Measurements from ENCODE around the gene STK31.
"Not testable (repeated sequence)": the region's sequence is repeated elsewhere in the genome, so short reads cannot be mapped to it uniquely, and the experiment has no call there.

The STK31 gene, protein sequence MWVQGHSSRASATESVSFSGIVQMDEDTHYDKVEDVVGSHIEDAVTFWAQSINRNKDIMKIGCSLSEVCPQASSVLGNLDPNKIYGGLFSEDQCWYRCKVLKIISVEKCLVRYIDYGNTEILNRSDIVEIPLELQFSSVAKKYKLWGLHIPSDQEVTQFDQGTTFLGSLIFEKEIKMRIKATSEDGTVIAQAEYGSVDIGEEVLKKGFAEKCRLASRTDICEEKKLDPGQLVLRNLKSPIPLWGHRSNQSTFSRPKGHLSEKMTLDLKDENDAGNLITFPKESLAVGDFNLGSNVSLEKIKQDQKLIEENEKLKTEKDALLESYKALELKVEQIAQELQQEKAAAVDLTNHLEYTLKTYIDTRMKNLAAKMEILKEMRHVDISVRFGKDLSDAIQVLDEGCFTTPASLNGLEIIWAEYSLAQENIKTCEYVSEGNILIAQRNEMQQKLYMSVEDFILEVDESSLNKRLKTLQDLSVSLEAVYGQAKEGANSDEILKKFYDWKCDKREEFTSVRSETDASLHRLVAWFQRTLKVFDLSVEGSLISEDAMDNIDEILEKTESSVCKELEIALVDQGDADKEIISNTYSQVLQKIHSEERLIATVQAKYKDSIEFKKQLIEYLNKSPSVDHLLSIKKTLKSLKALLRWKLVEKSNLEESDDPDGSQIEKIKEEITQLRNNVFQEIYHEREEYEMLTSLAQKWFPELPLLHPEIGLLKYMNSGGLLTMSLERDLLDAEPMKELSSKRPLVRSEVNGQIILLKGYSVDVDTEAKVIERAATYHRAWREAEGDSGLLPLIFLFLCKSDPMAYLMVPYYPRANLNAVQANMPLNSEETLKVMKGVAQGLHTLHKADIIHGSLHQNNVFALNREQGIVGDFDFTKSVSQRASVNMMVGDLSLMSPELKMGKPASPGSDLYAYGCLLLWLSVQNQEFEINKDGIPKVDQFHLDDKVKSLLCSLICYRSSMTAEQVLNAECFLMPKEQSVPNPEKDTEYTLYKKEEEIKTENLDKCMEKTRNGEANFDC

GRCh38 chr7:23710000-23710399 is at the start of gene STK31:
TSS of gene STK31 (plus strand) at chr7:23710219. CDS start at chr7:23710286, 67 bp downstream.
- no peak for DNase-seq

- DNase-seq = no peak
Measured at GRCh38 chr7:23661385-23661784, 48.6 kb upstream of the STK31 start.

DNA sequence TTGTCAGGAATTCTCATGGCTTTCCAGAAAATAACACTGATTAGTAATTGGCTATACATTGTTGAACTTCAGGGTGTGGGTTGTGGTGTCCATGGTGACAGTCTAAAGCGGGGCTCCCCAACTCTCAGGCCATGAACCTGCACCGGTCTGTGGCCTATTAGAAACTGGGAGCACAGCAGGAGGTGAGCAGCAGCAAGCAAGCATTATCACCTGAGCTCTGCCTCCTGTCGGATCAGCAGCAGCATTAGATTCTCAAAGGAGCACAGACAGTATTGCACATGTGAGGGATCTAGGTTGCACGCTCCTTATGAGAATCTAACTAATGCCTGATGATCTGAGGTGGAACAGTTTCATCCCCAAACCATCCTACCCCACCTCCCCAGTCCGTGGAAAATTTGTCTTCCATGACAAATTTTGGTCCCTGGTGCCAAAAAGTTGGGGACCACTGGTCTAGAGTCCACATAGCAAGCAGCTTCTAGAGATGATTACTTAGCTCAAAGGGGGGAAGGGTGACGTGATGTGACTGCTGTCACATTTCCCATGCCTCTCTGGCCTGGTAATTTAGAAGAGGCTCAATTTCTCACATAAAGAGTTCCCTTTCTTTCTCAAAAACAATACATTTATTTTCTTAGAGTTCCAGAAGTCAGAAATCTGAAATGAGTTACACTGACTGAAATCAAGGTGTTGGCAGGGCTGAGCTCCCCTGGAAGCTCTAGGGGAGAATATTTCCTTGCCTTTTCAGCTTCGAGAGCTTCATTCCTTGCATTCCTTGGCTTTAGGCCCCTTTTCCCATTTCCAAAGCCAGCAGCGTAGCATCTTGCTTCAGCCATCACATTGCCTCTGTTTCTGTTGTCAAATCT is 47.7 kb upstream of the STK31 start:
- DNase-seq = no peak

DNA sequence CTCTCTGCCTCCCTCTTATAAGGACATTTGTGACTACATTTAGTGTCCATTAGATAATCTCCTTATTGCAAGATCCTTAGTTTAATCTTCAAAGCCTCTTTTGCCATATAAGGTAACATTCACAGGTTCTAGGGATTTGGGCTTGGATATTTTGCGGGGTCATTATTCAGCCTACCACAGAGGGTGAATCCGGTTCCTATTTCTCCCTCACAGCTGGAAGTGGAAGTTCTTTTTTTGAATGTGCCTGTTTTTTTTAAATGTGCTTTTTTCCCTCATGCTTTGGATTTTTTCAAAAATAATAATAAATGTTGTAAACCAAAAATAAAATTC is 47.1 kb upstream of the STK31 start:
- no peak for DNase-seq

DNA sequence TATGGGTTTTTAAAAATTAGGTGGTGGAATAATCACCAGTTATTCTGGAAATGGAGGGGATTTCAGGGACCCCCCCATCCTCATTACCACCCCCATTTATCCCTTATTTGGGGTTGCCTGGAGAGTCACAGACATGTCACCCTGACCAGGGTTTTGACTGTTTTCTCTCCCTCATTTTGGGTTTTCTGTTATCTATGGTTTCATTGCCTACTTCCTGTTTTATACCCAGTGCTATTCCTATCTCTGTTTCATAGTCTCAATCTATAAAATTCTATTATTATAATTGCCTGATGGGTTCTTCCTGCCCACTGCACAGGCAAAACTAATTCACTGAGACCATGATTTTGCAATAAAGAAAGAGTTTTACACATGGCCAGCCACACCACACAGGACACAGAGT is 45.9 kb upstream of the STK31 start:
- DNase-seq = no peak

DNA sequence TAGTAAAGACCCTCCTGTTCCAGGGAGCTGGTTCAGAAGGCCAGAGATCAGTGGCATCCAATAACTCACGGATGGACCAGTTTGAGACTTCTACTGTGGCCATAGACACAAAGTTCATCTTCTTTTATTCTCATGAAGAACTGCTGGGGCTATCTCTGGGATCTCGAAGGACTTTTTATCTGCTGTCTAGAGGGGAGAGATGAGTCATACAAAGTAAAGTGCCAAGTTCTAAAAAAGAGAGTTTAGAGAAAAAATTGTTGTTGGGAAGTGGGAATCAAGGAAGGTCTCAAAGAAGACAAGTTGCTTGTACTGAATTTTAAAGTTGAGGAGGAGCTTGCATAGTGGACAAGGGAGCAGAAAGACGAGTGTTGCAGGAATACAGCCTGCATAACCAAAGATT is 38.0 kb upstream of the STK31 start:
- no peak for DNase-seq

- DNase-seq = peak; percentile 72 to 95
Measured at GRCh38 chr7:23679898-23680413, 30.1 kb upstream of the STK31 start, which contains the start of gene FAM221A. TSS of gene FAM221A (plus strand) at chr7:23680199. CDS start at chr7:23680219, 20 bp downstream.

DNA sequence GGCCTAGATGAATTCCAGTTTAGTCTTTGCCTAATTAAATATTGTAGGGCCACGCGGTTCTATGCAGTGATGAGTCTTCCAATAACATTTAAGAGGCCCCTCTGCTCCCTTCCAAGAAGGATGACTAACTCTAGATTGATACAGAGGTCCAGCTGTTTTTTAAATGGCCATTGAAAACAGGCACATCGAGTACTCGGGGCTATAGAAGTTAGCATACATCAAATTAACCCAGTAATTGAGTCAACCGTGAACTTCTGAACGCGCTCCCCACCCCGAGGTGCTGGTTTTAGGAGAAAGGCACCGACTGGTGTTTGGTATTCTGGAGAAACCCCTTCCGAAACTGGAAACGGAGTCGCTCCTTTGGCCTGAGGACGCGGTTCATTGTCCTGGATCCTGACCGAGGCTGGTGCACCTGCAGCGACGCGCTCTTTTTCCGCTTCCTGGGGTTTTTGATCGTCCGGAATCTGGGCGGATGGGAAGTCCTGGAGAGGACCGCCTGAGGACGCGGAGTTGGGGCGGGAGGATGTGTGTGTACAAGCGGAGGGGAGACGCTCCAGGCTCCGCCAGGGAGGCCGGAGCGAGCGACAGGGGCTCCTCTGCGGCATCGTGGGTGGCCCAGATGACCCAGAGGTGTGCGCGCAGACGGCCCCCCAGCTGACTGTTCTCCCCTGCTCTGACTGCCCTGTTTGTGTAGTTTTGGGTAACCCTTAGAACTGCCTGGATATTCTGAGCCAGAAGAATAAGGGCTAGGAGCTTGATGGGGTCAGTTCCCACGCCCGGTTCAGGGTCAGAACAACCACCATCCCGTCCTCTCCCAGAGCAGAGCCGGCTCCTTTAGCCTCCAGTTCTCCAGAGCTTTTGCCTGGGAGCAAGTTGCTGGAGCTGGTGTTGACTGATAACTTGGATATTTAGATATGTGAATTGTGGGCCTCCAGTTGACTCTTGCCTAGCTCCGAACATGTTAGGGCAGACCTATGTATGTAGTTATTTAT is 29.3 kb upstream of the STK31 start:
- peak; percentile 80 to 91 for DNase-seq

DNA sequence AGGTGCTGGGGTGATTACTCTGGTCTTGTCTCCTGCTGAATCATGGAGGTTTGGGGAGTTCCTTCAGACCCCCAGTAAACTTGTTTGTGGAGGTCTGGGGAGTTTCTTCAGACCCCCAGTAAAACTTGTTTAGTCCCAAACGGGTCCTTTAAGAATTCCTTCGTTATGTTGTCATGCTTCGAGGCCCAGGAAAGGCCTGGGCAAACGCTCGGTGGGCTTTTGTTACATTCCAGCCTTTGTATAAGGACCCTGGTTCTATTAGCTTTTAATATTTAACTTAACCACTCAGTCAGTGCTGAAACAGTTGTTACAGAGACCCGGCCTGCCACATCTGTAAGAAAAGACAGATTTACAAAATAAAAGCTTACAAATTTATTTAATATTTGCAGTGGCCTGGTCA is 26.0 kb upstream of the STK31 start:
- DNase-seq = not testable (repeated sequence)

DNA sequence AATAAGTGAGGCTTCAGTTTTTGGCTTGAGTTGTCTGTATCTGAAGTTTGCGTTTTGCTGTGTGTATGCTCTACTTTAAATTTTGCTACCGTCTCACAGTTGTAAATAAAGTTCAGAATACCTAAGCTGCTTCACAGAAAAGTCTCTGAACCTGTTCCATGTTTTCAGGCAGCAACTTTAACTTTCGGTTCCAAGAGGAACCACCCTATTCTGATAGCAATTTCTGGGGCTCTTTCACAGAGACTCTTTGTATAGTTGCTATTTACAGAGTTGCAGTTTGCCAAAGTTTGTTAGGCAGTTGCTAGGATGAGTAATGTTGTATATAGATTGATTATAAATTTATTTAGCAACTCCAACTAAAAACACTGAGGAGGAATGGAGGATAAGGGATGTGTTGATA is 24.3 kb upstream of the STK31 start:
- no peak for DNase-seq

DNA sequence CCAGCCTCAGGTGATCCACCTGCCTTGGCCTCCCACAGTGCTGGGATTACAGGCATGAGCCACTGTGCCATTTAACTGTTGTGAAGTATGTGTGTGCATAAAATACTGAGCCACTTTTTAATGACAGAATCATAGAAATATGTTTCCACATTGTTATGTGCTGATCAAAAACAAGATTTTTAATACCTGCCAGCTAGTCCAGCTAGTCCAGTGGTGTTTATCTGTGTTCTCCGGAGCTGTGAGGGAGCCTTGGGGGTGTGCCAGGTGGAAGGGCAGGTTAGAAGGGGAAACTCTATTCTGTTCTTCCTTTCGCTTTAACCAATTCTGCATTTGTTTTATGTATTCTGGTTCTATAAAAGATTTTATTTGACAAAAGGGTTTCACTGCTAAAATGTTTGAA is 23.0 kb upstream of the STK31 start:
- no peak for DNase-seq

DNA sequence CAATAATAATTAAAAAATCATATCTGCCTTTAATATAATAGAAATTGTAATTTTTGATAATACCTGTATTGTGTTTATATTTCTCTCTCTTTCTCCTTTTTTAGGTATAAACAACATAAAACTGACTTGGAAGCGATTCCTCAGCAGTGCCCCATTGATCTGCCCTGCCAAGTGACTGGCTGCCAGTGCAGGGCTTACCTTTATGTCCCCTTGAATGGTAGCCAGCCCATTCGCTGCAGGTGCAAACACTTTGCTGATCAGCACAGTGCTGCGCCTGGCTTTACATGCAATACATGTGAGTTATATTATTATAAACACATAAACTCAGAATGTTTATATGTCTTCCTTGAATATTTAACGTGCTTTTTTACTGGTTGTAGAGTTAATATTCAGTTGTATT is 20.9 kb upstream of the STK31 start:
- DNase-seq = no peak

- DNase-seq = no peak
Measured at GRCh38 chr7:23691320-23691719, 18.7 kb upstream of the STK31 start.

DNA sequence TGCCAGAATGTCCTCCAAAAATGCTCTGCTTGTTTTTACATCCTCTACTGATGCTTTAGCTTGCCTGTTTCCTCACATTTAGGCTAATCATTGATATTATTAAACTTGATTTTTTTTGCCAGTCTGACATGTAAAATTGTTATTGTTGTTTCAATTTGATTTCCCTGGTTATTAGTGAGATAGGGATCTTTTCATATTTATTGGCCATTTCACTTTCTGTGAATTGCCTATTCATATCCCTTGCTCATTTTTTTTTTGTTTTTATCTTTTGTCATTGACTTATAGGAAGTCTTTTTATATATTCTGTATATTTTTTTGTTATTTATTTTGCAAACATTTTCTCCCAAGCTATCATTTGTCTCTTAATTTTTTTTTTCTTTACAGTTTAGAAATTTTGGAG is 16.8 kb upstream of the STK31 start:
- no peak for DNase-seq

- DNase-seq = peak in 1 of 2 experiments; percentile 80
Measured at GRCh38 chr7:23696916-23697441, 13.0 kb upstream of the STK31 start.

GRCh38 chr7:23698822-23699221 is 11.2 kb upstream of the STK31 start:
- no peak for DNase-seq

- DNase-seq = peak in 1 of 2 experiments; percentile 10
Measured at GRCh38 chr7:23700046-23700445, 10.0 kb upstream of the STK31 start.

DNA sequence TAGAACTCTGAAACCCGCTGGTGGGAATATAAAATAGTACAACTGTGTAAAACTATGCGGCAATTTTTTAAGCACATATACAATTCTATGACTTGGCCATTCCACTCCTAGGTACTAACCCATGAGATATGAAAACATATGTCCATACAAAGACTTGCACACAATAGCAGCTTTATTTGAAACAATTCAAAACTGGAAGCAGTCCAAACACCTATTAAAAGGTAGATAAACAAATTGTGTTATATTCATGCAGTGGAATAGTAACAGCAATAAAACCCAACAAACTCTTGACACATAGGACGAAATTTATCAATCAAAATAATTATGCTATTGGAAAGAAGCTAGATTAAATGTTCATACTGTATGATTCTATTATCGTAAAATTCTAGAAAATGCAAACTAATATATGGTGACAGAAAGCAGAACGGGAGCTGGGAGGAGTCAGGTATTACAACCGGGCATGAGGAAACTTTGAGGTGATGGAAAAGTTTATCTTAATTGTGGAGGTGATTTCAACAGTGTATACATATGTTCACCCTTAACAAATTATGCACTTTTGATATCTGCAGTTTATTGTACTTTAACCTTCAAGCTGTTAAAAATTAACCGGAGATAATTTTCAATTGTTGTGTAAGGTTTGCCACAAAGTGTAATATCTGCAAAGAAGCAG is 803 bp upstream of the STK31 start:
- no peak for DNase-seq

DNA sequence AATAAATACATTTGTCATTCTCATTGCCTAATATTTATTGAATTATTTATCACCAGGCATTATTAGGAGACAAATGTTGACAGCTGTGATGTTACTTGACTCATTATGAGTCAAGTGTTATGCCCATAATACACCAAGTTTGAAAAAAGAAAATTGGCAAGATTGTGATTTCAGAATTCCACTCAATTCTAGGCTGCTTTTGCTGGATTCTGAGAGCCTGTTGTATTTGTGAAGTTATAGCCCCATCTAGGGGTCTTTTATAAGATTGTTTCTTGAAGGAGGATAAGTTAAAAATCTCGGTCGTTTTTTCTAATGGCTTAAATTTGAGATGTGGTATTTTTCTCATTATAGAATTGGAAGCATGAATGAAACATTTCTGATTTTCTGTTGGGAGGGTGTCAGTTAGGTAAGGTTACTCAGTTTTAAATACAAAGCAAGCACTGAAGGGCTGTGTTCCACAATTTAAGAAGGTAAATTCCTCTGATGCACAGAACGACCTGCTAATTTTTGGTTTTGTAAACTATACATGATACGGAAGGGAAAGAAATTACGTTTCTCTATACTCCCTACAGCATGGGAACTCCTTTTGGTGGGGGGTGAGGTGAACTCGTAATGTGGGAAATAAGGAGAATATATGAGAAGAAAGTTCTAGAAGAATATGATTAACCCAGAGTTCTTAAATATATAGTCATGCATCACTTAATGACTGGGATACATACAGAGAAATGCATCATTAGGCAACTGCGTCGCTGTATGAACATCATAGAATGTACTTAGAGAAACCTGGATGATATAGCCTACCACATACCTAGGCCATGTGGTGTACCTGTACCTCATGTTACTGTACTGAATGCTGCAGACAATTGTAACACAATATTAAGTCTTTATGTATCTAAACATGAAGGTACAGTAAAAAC is 2.6 kb downstream of the STK31 start:
- DNase-seq = peak in 1 of 2 experiments; percentile 68
